ENCODE measurements around the gene CCDC179. TPM values are rescaled to one million over a fixed set of nuclear protein-coding genes. Genes with fewer than 3 reads are reported as not detected.

Gene CCDC179
- total and polyA plus RNA-seq, 10 of the 15 experiments (the other 5 are each of a cell fraction or from before 2014, with no cell fraction given), result 0.16 TPM; not detected in 9

DNA sequence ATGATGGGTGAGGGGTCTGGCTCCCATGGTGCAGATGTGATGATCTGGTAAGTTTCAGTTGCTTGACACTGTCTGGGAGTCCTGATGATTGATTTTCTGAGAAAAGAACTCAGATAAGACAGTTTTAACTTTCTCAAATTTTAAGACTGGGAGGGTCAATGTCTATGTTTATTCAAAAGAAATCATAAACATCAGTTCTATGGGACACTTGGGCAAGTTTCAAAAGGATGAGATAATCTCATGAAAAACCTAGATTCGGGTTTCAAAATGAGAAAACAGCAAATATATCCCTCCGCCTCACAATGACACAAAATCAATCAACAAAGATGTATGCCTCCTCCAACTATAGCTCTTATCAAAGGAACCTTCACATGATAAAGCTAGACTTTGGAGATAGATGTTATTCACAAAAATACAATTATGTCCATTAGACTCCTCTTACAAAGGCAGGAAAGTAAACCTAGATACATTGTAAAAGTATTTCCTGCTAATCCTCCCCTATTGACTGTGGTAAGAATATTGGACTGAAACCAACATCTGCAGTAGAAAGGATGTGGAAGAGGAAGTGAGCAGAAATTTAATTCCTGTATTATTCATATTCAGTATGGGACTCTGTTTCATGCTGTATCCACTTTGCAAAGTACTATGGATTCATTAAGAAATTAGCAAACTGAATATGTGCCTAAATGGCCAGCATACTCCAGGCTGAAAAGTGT lies 52.3 kb downstream of the CCDC179 start (continued):
- TF ChIP-seq, protein P1, sequence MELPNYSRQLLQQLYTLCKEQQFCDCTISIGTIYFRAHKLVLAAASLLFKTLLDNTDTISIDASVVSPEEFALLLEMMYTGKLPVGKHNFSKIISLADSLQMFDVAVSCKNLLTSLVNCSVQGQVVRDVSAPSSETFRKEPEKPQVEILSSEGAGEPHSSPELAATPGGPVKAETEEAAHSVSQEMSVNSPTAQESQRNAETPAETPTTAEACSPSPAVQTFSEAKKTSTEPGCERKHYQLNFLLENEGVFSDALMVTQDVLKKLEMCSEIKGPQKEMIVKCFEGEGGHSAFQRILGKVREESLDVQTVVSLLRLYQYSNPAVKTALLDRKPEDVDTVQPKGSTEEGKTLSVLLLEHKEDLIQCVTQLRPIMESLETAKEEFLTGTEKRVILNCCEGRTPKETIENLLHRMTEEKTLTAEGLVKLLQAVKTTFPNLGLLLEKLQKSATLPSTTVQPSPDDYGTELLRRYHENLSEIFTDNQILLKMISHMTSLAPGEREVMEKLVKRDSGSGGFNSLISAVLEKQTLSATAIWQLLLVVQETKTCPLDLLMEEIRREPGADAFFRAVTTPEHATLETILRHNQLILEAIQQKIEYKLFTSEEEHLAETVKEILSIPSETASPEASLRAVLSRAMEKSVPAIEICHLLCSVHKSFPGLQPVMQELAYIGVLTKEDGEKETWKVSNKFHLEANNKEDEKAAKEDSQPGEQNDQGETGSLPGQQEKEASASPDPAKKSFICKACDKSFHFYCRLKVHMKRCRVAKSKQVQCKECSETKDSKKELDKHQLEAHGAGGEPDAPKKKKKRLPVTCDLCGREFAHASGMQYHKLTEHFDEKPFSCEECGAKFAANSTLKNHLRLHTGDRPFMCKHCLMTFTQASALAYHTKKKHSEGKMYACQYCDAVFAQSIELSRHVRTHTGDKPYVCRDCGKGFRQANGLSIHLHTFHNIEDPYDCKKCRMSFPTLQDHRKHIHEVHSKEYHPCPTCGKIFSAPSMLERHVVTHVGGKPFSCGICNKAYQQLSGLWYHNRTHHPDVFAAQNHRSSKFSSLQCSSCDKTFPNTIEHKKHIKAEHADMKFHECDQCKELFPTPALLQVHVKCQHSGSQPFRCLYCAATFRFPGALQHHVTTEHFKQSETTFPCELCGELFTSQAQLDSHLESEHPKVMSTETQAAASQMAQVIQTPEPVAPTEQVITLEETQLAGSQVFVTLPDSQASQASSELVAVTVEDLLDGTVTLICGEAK (IDR thresholded peaks at IDR 0.05; ENCODE audit: borderline replicate concordance), result no peak
- no peak for TF ChIP-seq RELA (IDR thresholded peaks at IDR 0.05; ENCODE audit: borderline replicate concordance, partially characterized antibody)
- no peak for TF ChIP-seq BMI1 (IDR thresholded peaks at IDR 0.05; ENCODE audit: borderline replicate concordance)
- 0 out of 2 replicates have a peak, but pooled peaks have one; percentile 6 for TF ChIP-seq BCL11A (IDR thresholded peaks at IDR 0.05; ENCODE audit: low read depth, low read length)
- TF ChIP-seq CBX5 (IDR thresholded peaks at IDR 0.05; ENCODE audit: low read depth), result no peak
- TF ChIP-seq MTA3 (IDR thresholded peaks at IDR 0.05; ENCODE audit: borderline replicate concordance, low read length), result 0 out of 2 replicates have a peak, but pooled peaks have one; percentile 36
- no peak for TF ChIP-seq NRF1 (conservative IDR thresholded peaks at IDR 0.05; ENCODE audit: low read depth, low read length)
- TF ChIP-seq JUNB (IDR thresholded peaks at IDR 0.05), result peak; percentile 86
- TF ChIP-seq RUNX3 (IDR thresholded peaks at IDR 0.05; ENCODE audit: low read length), result peak; percentile 86
- no peak for TF ChIP-seq GABPA (IDR thresholded peaks at IDR 0.05; ENCODE audit: low read depth)
- no peak for TF ChIP-seq ZSCAN29 (IDR thresholded peaks at IDR 0.05)
- TF ChIP-seq FOXK2 (IDR thresholded peaks at IDR 0.05), result no peak
- no peak for TF ChIP-seq RAD51 (IDR thresholded peaks at IDR 0.05)
- TF ChIP-seq ZBED1 (IDR thresholded peaks at IDR 0.05; ENCODE audit: borderline replicate concordance), result peak; percentile 88
- no peak for TF ChIP-seq POLR2AphosphoS5 (IDR thresholded peaks at IDR 0.05; ENCODE audit: low read length)
- TF ChIP-seq, protein P2, sequence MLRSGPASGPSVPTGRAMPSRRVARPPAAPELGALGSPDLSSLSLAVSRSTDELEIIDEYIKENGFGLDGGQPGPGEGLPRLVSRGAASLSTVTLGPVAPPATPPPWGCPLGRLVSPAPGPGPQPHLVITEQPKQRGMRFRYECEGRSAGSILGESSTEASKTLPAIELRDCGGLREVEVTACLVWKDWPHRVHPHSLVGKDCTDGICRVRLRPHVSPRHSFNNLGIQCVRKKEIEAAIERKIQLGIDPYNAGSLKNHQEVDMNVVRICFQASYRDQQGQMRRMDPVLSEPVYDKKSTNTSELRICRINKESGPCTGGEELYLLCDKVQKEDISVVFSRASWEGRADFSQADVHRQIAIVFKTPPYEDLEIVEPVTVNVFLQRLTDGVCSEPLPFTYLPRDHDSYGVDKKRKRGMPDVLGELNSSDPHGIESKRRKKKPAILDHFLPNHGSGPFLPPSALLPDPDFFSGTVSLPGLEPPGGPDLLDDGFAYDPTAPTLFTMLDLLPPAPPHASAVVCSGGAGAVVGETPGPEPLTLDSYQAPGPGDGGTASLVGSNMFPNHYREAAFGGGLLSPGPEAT (IDR thresholded peaks at IDR 0.05; ENCODE audit: low read depth), result no peak
- no peak for TF ChIP-seq SMC3 (IDR thresholded peaks at IDR 0.05; ENCODE audit: borderline replicate concordance, low read length)
- no peak for TF ChIP-seq EZH2 (IDR thresholded peaks at IDR 0.05; ENCODE audit: borderline replicate concordance, control insufficient read depth, low read depth, low read length)
- no peak for TF ChIP-seq SREBF1 (IDR thresholded peaks at IDR 0.05; ENCODE audit: low read length)
- no peak for TF ChIP-seq NR2C2 (IDR thresholded peaks at IDR 0.05; ENCODE audit: borderline replicate concordance, control insufficient read depth, insufficient read length, low read depth)
- no peak for TF ChIP-seq ESRRA (IDR thresholded peaks at IDR 0.05; ENCODE audit: low read length)
- no peak for TF ChIP-seq HDAC2 (IDR thresholded peaks at IDR 0.05)
- TF ChIP-seq SMAD1 (IDR thresholded peaks at IDR 0.05; ENCODE audit: low read depth, partially characterized antibody), result no peak
- TF ChIP-seq IKZF2 (IDR thresholded peaks at IDR 0.05), result peak; percentile 19 to 42; a peak in 1 of 4 replicates
- TF ChIP-seq NR2C1 (IDR thresholded peaks at IDR 0.05), result no peak
- TF ChIP-seq GATAD2B (conservative IDR thresholded peaks at IDR 0.05; ENCODE audit: low read depth), result no peak
